ENCODE results near the gene ADPRHL1.

The ADPRHL1 gene

GRCh38 chr13:113359571-113359970 is 93.7 kb downstream of the ADPRHL1 start:
- Histone ChIP-seq H3K36me3 (ENCODE audit: control insufficient read depth in 1 of 2, insufficient read depth in 2 of 2, low read length in 2 of 2) (no peaks in the 10 kb centered on the region), H3K27me3 (ENCODE audit: low read depth, low read length) (no peaks in the 10 kb centered on the region), H3K4me3 (ENCODE audit: low read depth in 1 of 2, low read length in 2 of 2) (no peak overlapping the region), H3K9me3 (ENCODE audit: control insufficient read depth in 1 of 2, low read length in 2 of 2) (no peaks in the 10 kb centered on the region), H3K4me1 (ENCODE audit: control insufficient read depth in 1 of 2, insufficient read depth in 2 of 2, low read length in 2 of 2) (no peaks in the 10 kb centered on the region), H3K27ac (ENCODE audit: low read length) (no peak overlapping the region)

- no peaks in the 10 kb centered on the region for H3K36me3 ChIP-seq (ENCODE audit: control insufficient read depth in 1 of 2, insufficient read depth in 2 of 2, low read length in 2 of 2)
- no peaks in the 10 kb centered on the region for H3K27me3 ChIP-seq (ENCODE audit: low read depth, low read length)
- no peaks in the 10 kb centered on the region for H3K4me1 ChIP-seq (ENCODE audit: control insufficient read depth in 1 of 2, insufficient read depth in 2 of 2, low read length in 2 of 2)
- no peak overlapping the region for H3K27ac ChIP-seq (ENCODE audit: low read length)
- H3K4me3 ChIP-seq (ENCODE audit: low read depth in 1 of 2, low read length in 2 of 2): no peak overlapping the region
- no peaks in the 10 kb centered on the region for H3K9me3 ChIP-seq (ENCODE audit: control insufficient read depth in 1 of 2, low read length in 2 of 2)
These were observed 94.6 kb downstream of the ADPRHL1 start for GRCh38 chr13:113358653-113359190.

- H3K4me1 ChIP-seq (ENCODE audit: control insufficient read depth in 1 of 2, insufficient read depth in 2 of 2, low read length in 2 of 2): no peaks in the 10 kb centered on the region
- no peaks in the 10 kb centered on the region for H3K27me3 ChIP-seq (ENCODE audit: low read depth, low read length)
- no peaks in the 10 kb centered on the region for H3K36me3 ChIP-seq (ENCODE audit: control insufficient read depth in 1 of 2, insufficient read depth in 2 of 2, low read length in 2 of 2)
- H3K9me3 ChIP-seq (ENCODE audit: control insufficient read depth in 1 of 2, low read length in 2 of 2): no peaks in the 10 kb centered on the region
- no peak overlapping the region for H3K27ac ChIP-seq (ENCODE audit: low read length)
- H3K4me3 ChIP-seq (ENCODE audit: low read depth in 1 of 2, low read length in 2 of 2): no peak overlapping the region
These were observed 95.8 kb downstream of the ADPRHL1 start for GRCh38 chr13:113357529-113357928.

GRCh38 chr13:113356596-113356995 is 96.7 kb downstream of the ADPRHL1 start:
- Histone ChIP-seq H3K36me3 (ENCODE audit: control insufficient read depth in 1 of 2, insufficient read depth in 2 of 2, low read length in 2 of 2) (no peaks in the 10 kb centered on the region), H3K4me1 (ENCODE audit: control insufficient read depth in 1 of 2, insufficient read depth in 2 of 2, low read length in 2 of 2) (no peaks in the 10 kb centered on the region), H3K4me3 (ENCODE audit: low read depth in 1 of 2, low read length in 2 of 2) (no peak overlapping the region), H3K27ac (ENCODE audit: low read length) (no peak overlapping the region), H3K27me3 (ENCODE audit: low read depth, low read length) (no peaks in the 10 kb centered on the region), H3K9me3 (ENCODE audit: control insufficient read depth in 1 of 2, low read length in 2 of 2) (no peaks in the 10 kb centered on the region)

GRCh38 chr13:113355621-113356020 is 97.7 kb downstream of the ADPRHL1 start:
- no peak overlapping the region for H3K27ac ChIP-seq (ENCODE audit: low read length)
- peaks cover 0 to 3% of the 10 kb centered on the region in 2 donors for H3K36me3 ChIP-seq (ENCODE audit: control insufficient read depth in 1 of 2, insufficient read depth in 2 of 2, low read length in 2 of 2)
- no peaks in the 10 kb centered on the region for H3K4me1 ChIP-seq (ENCODE audit: control insufficient read depth in 1 of 2, insufficient read depth in 2 of 2, low read length in 2 of 2)
- no peak overlapping the region for H3K4me3 ChIP-seq (ENCODE audit: low read depth in 1 of 2, low read length in 2 of 2)
- no peaks in the 10 kb centered on the region for H3K9me3 ChIP-seq (ENCODE audit: control insufficient read depth in 1 of 2, low read length in 2 of 2)
- no peaks in the 10 kb centered on the region for H3K27me3 ChIP-seq (ENCODE audit: low read depth, low read length)

GRCh38 chr13:113354831-113355610 is 98.3 kb downstream of the ADPRHL1 start:
- no peaks in the 10 kb centered on the region for H3K27me3 ChIP-seq (ENCODE audit: low read depth, low read length)
- H3K27ac ChIP-seq (ENCODE audit: low read length): no peak overlapping the region
- H3K9me3 ChIP-seq (ENCODE audit: control insufficient read depth in 1 of 2, low read length in 2 of 2): no peaks in the 10 kb centered on the region
- H3K4me3 ChIP-seq (ENCODE audit: low read depth in 1 of 2, low read length in 2 of 2): no peak overlapping the region
- H3K4me1 ChIP-seq (ENCODE audit: control insufficient read depth in 1 of 2, insufficient read depth in 2 of 2, low read length in 2 of 2): no peaks in the 10 kb centered on the region
- H3K36me3 ChIP-seq (ENCODE audit: control insufficient read depth in 1 of 2, insufficient read depth in 2 of 2, low read length in 2 of 2): peaks cover 0 to 9% of the 10 kb centered on the region in 2 donors

GRCh38 chr13:113353254-113353653 is 100.0 kb downstream of the ADPRHL1 start:
- H3K27ac ChIP-seq (ENCODE audit: low read length): no peak overlapping the region
- H3K4me1 ChIP-seq (ENCODE audit: control insufficient read depth in 1 of 2, insufficient read depth in 2 of 2, low read length in 2 of 2): no peaks in the 10 kb centered on the region
- H3K27me3 ChIP-seq (ENCODE audit: low read depth, low read length): no peaks in the 10 kb centered on the region
- H3K9me3 ChIP-seq (ENCODE audit: control insufficient read depth in 1 of 2, low read length in 2 of 2): no peaks in the 10 kb centered on the region
- no peak overlapping the region for H3K4me3 ChIP-seq (ENCODE audit: low read depth in 1 of 2, low read length in 2 of 2)
- H3K36me3 ChIP-seq (ENCODE audit: control insufficient read depth in 1 of 2, insufficient read depth in 2 of 2, low read length in 2 of 2): peaks cover 0 to 9% of the 10 kb centered on the region in 2 donors

- peaks cover 0 to 9% of the 10 kb centered on the region in 2 donors for H3K36me3 ChIP-seq (ENCODE audit: control insufficient read depth in 1 of 2, insufficient read depth in 2 of 2, low read length in 2 of 2)
- no peaks in the 10 kb centered on the region for H3K27me3 ChIP-seq (ENCODE audit: low read depth, low read length)
- no peak overlapping the region for H3K27ac ChIP-seq (ENCODE audit: low read length)
These were observed 101.7 kb downstream of the ADPRHL1 start for GRCh38 chr13:113351514-113352026.

GRCh38 chr13:113350938-113351335 is 102.4 kb downstream of the ADPRHL1 start:
- Histone ChIP-seq H3K9me3 (ENCODE audit: control insufficient read depth in 1 of 2, low read length in 2 of 2) (no peaks in the 10 kb centered on the region), H3K36me3 (ENCODE audit: control insufficient read depth in 1 of 2, insufficient read depth in 2 of 2, low read length in 2 of 2) (peaks cover 0 to 9% of the 10 kb centered on the region in 2 donors), H3K4me1 (ENCODE audit: control insufficient read depth in 1 of 2, insufficient read depth in 2 of 2, low read length in 2 of 2) (no peaks in the 10 kb centered on the region), H3K27ac (ENCODE audit: low read length) (no peak overlapping the region), H3K27me3 (ENCODE audit: low read depth, low read length) (no peaks in the 10 kb centered on the region), H3K4me3 (ENCODE audit: low read depth in 1 of 2, low read length in 2 of 2) (no peak overlapping the region)

More at GRCh38 chr13:113351514-113352026, 101.7 kb downstream of the ADPRHL1 start:
- Histone ChIP-seq H3K9me3 (ENCODE audit: control insufficient read depth in 1 of 2, low read length in 2 of 2) (no peaks in the 10 kb centered on the region), H3K4me3 (ENCODE audit: low read depth in 1 of 2, low read length in 2 of 2) (no peak overlapping the region), H3K4me1 (ENCODE audit: control insufficient read depth in 1 of 2, insufficient read depth in 2 of 2, low read length in 2 of 2) (no peaks in the 10 kb centered on the region)

- no peak overlapping the region for H3K27ac ChIP-seq (ENCODE audit: low read length)
- no peaks in the 10 kb centered on the region for H3K4me1 ChIP-seq (ENCODE audit: control insufficient read depth in 1 of 2, insufficient read depth in 2 of 2, low read length in 2 of 2)
- H3K9me3 ChIP-seq (ENCODE audit: control insufficient read depth in 1 of 2, low read length in 2 of 2): no peaks in the 10 kb centered on the region
- peaks cover 0 to 14% of the 10 kb centered on the region in 2 donors for H3K36me3 ChIP-seq (ENCODE audit: control insufficient read depth in 1 of 2, insufficient read depth in 2 of 2, low read length in 2 of 2)
- H3K4me3 ChIP-seq (ENCODE audit: low read depth in 1 of 2, low read length in 2 of 2): no peak overlapping the region
- no peaks in the 10 kb centered on the region for H3K27me3 ChIP-seq (ENCODE audit: low read depth, low read length)
These were observed 103.0 kb downstream of the ADPRHL1 start for GRCh38 chr13:113350065-113350937.
